Measurements from ENCODE around the gene ALOX5.

ALOX5 gene

GRCh38 chr10:45444022-45444421, 70.0 kb downstream of the ALOX5 start:
- no peak for DNase-seq
- Histone ChIP-seq H3K27ac (ENCODE audit: low read length, poor library complexity, severe bottlenecking) (no peak overlapping the region), H2BK15ac (ENCODE audit: low read depth, poor library complexity, severe bottlenecking) (no peak overlapping the region), H3K4me3 (ENCODE audit: insufficient read depth in 1 of 2, low read depth in 1 of 2, low read length in 2 of 2) (no peak overlapping the region), H3K27me3 (ENCODE audit: control insufficient read depth in 1 of 2, insufficient read depth in 1 of 2, low read length in 2 of 2) (peaks cover 13 to 14% of the 10 kb centered on the region in 2 experiments), H3K79me1 (replicated peaks; ENCODE audit: low read length, poor library complexity, severe bottlenecking) (no peaks in the 10 kb centered on the region), H3K4ac (ENCODE audit: low read depth in 1 of 2, low read length in 2 of 2) (no peak overlapping the region), H3K14ac (ENCODE audit: low read length in 2 of 2) (no peak overlapping the region), H2BK5ac (ENCODE audit: low read depth, low read length, poor library complexity, severe bottlenecking) (no peak overlapping the region), H3K23ac (ENCODE audit: low read length in 2 of 2) (no peak overlapping the region), H3K9me3 (ENCODE audit: control insufficient read depth, low read length) (no peaks in the 10 kb centered on the region), H2BK120ac (ENCODE audit: low read depth, low read length) (no peak overlapping the region), H3K9ac (ENCODE audit: low read length) (no peak overlapping the region), H4K91ac (ENCODE audit: low read length) (no peak overlapping the region), H3K18ac (ENCODE audit: low read depth in 1 of 2, low read length in 2 of 2) (no peak overlapping the region), H2AFZ (ENCODE audit: low read depth, low read length) (no peak overlapping the region), H2BK12ac (ENCODE audit: low read length in 2 of 2) (no peak overlapping the region), H3K4me2 (ENCODE audit: low read length, poor library complexity, severe bottlenecking) (no peak overlapping the region), H2AK5ac (ENCODE audit: low read length, severe bottlenecking) (no peak overlapping the region), H4K8ac (ENCODE audit: low read length) (no peak overlapping the region), H3K4me1 (ENCODE audit: control insufficient read depth, insufficient read depth, low read depth, low read length) (no peaks in the 10 kb centered on the region), H3K36me3 (ENCODE audit: control insufficient read depth in 1 of 2, insufficient read depth in 2 of 2, low read depth in 1 of 2, low read length in 2 of 2) (no peaks in the 10 kb centered on the region)
- 92% methylated on average over 24 of the region's 24 CpGs for WGBS

DNA sequence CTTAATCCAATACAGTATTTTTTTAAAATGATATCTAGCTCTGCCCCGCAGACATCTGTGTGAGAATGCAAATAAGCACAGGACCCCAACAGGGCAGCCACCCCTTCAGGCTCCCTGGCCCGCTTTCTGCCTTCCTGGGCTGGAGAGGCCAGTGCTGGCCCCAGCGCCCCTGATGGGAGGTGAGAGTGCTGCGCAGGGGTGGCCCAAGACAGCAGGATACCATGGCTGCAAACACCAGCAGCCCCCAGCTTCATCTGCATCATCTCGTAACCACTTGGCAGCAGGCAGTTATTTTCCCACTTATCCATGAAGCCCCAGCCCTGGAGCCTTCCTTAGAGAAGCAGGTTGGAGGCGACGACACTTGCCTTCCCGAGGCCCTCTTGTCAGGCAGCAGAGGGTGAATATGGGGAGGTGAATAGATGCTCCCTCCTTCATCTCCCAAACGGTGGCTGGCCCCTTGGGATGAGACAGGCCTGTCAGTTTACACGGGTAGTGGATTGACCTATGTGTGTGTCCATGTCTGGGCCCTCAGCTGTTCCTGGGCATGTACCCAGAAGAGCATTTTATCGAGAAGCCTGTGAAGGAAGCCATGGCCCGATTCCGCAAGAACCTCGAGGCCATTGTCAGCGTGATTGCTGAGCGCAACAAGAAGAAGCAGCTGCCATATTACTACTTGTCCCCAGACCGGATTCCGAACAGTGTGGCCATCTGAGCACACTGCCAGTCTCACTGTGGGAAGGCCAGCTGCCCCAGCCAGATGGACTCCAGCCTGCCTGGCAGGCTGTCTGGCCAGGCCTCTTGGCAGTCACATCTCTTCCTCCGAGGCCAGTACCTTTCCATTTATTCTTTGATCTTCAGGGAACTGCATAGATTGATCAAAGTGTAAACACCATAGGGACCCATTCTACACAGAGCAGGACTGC, 71.2 kb downstream of the ALOX5 start:
- H2BK120ac ChIP-seq (ENCODE audit: low read depth, low read length) = no peak overlapping the region
- DNase-seq = no peak
- no peak overlapping the region for H2BK5ac ChIP-seq (ENCODE audit: low read depth, low read length, poor library complexity, severe bottlenecking)
- H4K8ac ChIP-seq (ENCODE audit: low read length) = no peak overlapping the region
- no peak overlapping the region for H2BK15ac ChIP-seq (ENCODE audit: low read depth, poor library complexity, severe bottlenecking)
- no peaks in the 10 kb centered on the region for H3K36me3 ChIP-seq (ENCODE audit: control insufficient read depth in 1 of 2, insufficient read depth in 2 of 2, low read depth in 1 of 2, low read length in 2 of 2)
- no peak overlapping the region for H2BK12ac ChIP-seq (ENCODE audit: low read length in 2 of 2)
- no peak overlapping the region for H3K23ac ChIP-seq (ENCODE audit: low read length in 2 of 2)
- no peaks in the 10 kb centered on the region for H3K9me3 ChIP-seq (ENCODE audit: control insufficient read depth, low read length)
- WGBS = 90% methylated on average over 18 of the region's 19 CpGs
- no peak overlapping the region for H3K18ac ChIP-seq (ENCODE audit: low read depth in 1 of 2, low read length in 2 of 2)
- no peak overlapping the region for H3K9ac ChIP-seq (ENCODE audit: low read length)
- H3K27me3 ChIP-seq (ENCODE audit: control insufficient read depth in 1 of 2, insufficient read depth in 1 of 2, low read length in 2 of 2) = peaks cover 4 to 7% of the 10 kb centered on the region in 2 experiments
- no peak overlapping the region for H3K4me2 ChIP-seq (ENCODE audit: low read length, poor library complexity, severe bottlenecking)
- H3K4me3 ChIP-seq (ENCODE audit: insufficient read depth in 1 of 2, low read depth in 1 of 2, low read length in 2 of 2) = no peak overlapping the region
- no peak overlapping the region for H3K27ac ChIP-seq (ENCODE audit: low read length, poor library complexity, severe bottlenecking)
- no peak overlapping the region for H2AK5ac ChIP-seq (ENCODE audit: low read length, severe bottlenecking)
- H3K79me1 ChIP-seq (replicated peaks; ENCODE audit: low read length, poor library complexity, severe bottlenecking) = no peaks in the 10 kb centered on the region
- no peak overlapping the region for H2AFZ ChIP-seq (ENCODE audit: low read depth, low read length)
- no peaks in the 10 kb centered on the region for H3K4me1 ChIP-seq (ENCODE audit: control insufficient read depth, insufficient read depth, low read depth, low read length)
- H4K91ac ChIP-seq (ENCODE audit: low read length) = no peak overlapping the region
- H3K14ac ChIP-seq (ENCODE audit: low read length in 2 of 2) = no peak overlapping the region
- no peak overlapping the region for H3K4ac ChIP-seq (ENCODE audit: low read depth in 1 of 2, low read length in 2 of 2)

GRCh38 chr10:45446858-45447257, 72.8 kb downstream of the ALOX5 start:
- H3K18ac ChIP-seq (ENCODE audit: low read depth in 1 of 2, low read length in 2 of 2) = no peak overlapping the region
- H2AFZ ChIP-seq (ENCODE audit: low read depth, low read length) = no peak overlapping the region
- 86% methylated on average over 4 of the region's 7 CpGs for WGBS

GRCh38 chr10:45447416-45447815, 73.4 kb downstream of the ALOX5 start:
- Histone ChIP-seq H3K27me3 (ENCODE audit: control insufficient read depth in 1 of 2, insufficient read depth in 1 of 2, low read length in 2 of 2) (peaks cover 0 to 3% of the 10 kb centered on the region in 2 experiments), H4K91ac (ENCODE audit: low read length) (no peak overlapping the region), H3K4me2 (ENCODE audit: low read length, poor library complexity, severe bottlenecking) (no peak overlapping the region), H2BK120ac (ENCODE audit: low read depth, low read length) (no peak overlapping the region), H3K23ac (ENCODE audit: low read length in 2 of 2) (no peak overlapping the region), H2BK12ac (ENCODE audit: low read length in 2 of 2) (no peak overlapping the region), H3K4me1 (ENCODE audit: control insufficient read depth, insufficient read depth, low read depth, low read length) (no peaks in the 10 kb centered on the region), H3K9ac (ENCODE audit: low read length) (no peak overlapping the region), H2BK15ac (ENCODE audit: low read depth, poor library complexity, severe bottlenecking) (no peak overlapping the region), H2BK5ac (ENCODE audit: low read depth, low read length, poor library complexity, severe bottlenecking) (no peak overlapping the region), H3K4ac (ENCODE audit: low read depth in 1 of 2, low read length in 2 of 2) (no peak overlapping the region), H3K18ac (ENCODE audit: low read depth in 1 of 2, low read length in 2 of 2) (no peak overlapping the region), H3K4me3 (ENCODE audit: insufficient read depth in 1 of 2, low read depth in 1 of 2, low read length in 2 of 2) (no peak overlapping the region), H3K27ac (ENCODE audit: low read length, poor library complexity, severe bottlenecking) (no peak overlapping the region), H2AK5ac (ENCODE audit: low read length, severe bottlenecking) (no peak overlapping the region), H3K14ac (ENCODE audit: low read length in 2 of 2) (no peak overlapping the region), H2AFZ (ENCODE audit: low read depth, low read length) (no peak overlapping the region), H3K79me1 (replicated peaks; ENCODE audit: low read length, poor library complexity, severe bottlenecking) (no peaks in the 10 kb centered on the region), H3K9me3 (ENCODE audit: control insufficient read depth, low read length) (no peaks in the 10 kb centered on the region), H3K36me3 (ENCODE audit: control insufficient read depth in 1 of 2, insufficient read depth in 2 of 2, low read depth in 1 of 2, low read length in 2 of 2) (no peaks in the 10 kb centered on the region), H4K8ac (ENCODE audit: low read length) (no peak overlapping the region)
- 70% methylated on average over 2 of the region's 2 CpGs for WGBS
- no peak for DNase-seq

More at GRCh38 chr10:45446858-45447257, 72.8 kb downstream of the ALOX5 start:
- Histone ChIP-seq H2BK120ac (ENCODE audit: low read depth, low read length) (no peak overlapping the region), H3K27ac (ENCODE audit: low read length, poor library complexity, severe bottlenecking) (no peak overlapping the region), H3K14ac (ENCODE audit: low read length in 2 of 2) (no peak overlapping the region), H2BK15ac (ENCODE audit: low read depth, poor library complexity, severe bottlenecking) (no peak overlapping the region), H3K36me3 (ENCODE audit: control insufficient read depth in 1 of 2, insufficient read depth in 2 of 2, low read depth in 1 of 2, low read length in 2 of 2) (no peaks in the 10 kb centered on the region), H2BK12ac (ENCODE audit: low read length in 2 of 2) (no peak overlapping the region), H3K23ac (ENCODE audit: low read length in 2 of 2) (no peak overlapping the region), H3K4me2 (ENCODE audit: low read length, poor library complexity, severe bottlenecking) (no peak overlapping the region), H4K91ac (ENCODE audit: low read length) (no peak overlapping the region), H3K4me1 (ENCODE audit: control insufficient read depth, insufficient read depth, low read depth, low read length) (no peaks in the 10 kb centered on the region), H2BK5ac (ENCODE audit: low read depth, low read length, poor library complexity, severe bottlenecking) (no peak overlapping the region), H3K9ac (ENCODE audit: low read length) (no peak overlapping the region), H3K4me3 (ENCODE audit: insufficient read depth in 1 of 2, low read depth in 1 of 2, low read length in 2 of 2) (no peak overlapping the region), H3K27me3 (ENCODE audit: control insufficient read depth in 1 of 2, insufficient read depth in 1 of 2, low read length in 2 of 2) (peaks cover 0 to 3% of the 10 kb centered on the region in 2 experiments), H3K79me1 (replicated peaks; ENCODE audit: low read length, poor library complexity, severe bottlenecking) (no peaks in the 10 kb centered on the region), H3K9me3 (ENCODE audit: control insufficient read depth, low read length) (no peaks in the 10 kb centered on the region), H3K4ac (ENCODE audit: low read depth in 1 of 2, low read length in 2 of 2) (no peak overlapping the region), H2AK5ac (ENCODE audit: low read length, severe bottlenecking) (no peak overlapping the region), H4K8ac (ENCODE audit: low read length) (no peak overlapping the region)
- no peak for DNase-seq

Data from mesenchymal stem cell (in vitro differentiated cells and primary cell).